AG04450 (cell line): ENCODE measurements around the gene B3GALNT1. TPM values are rescaled to one million over a fixed set of nuclear protein-coding genes. Genes with fewer than 3 reads are reported as not detected.

ENCODE experiments used
- CTCF ChIA-PET: fragments of 300-600, 350-600 bp; formaldehyde crosslinking; extraction: SDS; loops from one replicate; lab custom pipeline; 2022; ENCODE audit warnings: antibody characterized with exemption, inconsistent platforms; lab: Charles Lee
- POLR2A ChIA-PET: fragments of 350-600 bp; formaldehyde crosslinking; extraction: SDS; loops from one replicate; lab custom pipeline; 2021; ENCODE audit warnings: antibody characterized with exemption, inconsistent platforms; lab: Yijun Ruan, JAX
- DNase-seq: peaks from one replicate; pipeline ENCODE4 v3.0.0-alpha.2; 2011; ENCODE audit warnings: low read depth, low spot score
- H3K27ac ChIP-seq: one replicate; pipeline ENCODE4 v1.5.1; 2012; ENCODE audit warnings: low read depth, low read length, control low read depth
- H3K27me3 ChIP-seq: one replicate; pipeline ENCODE4 v1.6.0; 2012; ENCODE audit warnings: low read length; ENCODE audit not compliant: control insufficient read depth, insufficient read depth
- H3K4me3 ChIP-seq: 2 replicates; pipeline ENCODE4 v1.5.1; 2011; ENCODE audit warnings: mild to moderate bottlenecking, low read depth, low read length, control low read depth
- H3K9me3 ChIP-seq: 2 replicates; pipeline ENCODE4 v1.5.1; 2012; ENCODE audit warnings: low read length; ENCODE audit not compliant: control insufficient read depth, insufficient read depth
- polyA plus RNA-seq: library from polyadenylated mRNA; depleted of rRNA; stranded (reverse); fragments of >200 nt; gene quantifications from 2 replicates; pipeline ENCODE4 v1.2.3, GENCODE V29; 2011
- TF ChIP-seq, protein P1 (sequence below): IDR thresholded peaks from 2 replicates; pipeline ENCODE4 v1.5.1; 2011; ENCODE audit warnings: low read depth, low read length, control low read depth, inconsistent platforms

Gene B3GALNT1
- polyA plus RNA-seq, 1 experiment: 8.8 TPM

DNA sequence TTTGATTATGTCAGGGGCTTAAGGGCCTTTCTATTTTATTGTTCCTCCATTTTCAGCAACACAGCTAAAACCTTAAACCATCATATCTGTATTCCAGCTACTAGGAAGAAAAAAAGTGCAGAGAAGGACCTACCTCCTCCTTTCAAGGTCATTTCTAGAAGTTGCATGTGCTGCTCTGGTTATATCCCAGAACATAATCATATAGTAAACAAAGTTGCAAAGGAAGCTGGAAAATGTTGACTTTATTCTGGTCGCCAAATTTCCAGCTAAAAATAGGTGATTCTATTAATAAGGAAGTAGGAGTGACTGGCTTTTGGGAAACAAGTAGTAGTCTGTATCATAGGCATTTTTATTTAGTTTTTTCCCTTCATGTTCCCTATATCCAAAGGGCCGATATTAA is 21.3 kb upstream of the B3GALNT1 start:
- TF ChIP-seq, protein P1, sequence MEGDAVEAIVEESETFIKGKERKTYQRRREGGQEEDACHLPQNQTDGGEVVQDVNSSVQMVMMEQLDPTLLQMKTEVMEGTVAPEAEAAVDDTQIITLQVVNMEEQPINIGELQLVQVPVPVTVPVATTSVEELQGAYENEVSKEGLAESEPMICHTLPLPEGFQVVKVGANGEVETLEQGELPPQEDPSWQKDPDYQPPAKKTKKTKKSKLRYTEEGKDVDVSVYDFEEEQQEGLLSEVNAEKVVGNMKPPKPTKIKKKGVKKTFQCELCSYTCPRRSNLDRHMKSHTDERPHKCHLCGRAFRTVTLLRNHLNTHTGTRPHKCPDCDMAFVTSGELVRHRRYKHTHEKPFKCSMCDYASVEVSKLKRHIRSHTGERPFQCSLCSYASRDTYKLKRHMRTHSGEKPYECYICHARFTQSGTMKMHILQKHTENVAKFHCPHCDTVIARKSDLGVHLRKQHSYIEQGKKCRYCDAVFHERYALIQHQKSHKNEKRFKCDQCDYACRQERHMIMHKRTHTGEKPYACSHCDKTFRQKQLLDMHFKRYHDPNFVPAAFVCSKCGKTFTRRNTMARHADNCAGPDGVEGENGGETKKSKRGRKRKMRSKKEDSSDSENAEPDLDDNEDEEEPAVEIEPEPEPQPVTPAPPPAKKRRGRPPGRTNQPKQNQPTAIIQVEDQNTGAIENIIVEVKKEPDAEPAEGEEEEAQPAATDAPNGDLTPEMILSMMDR: no peak
- Histone ChIP-seq H3K27ac (no peak overlapping the region), H3K4me3 (no peak overlapping the region), H3K27me3 (no peaks in the 10 kb centered on the region), H3K9me3 (no peaks in the 10 kb centered on the region)
- no peak for DNase-seq
- CTCF ChIA-PET: interaction anchor here (0.6 to 0.8 kb wide), 2 partner anchors 53 to 148 kb away, joined by 3 to 4 read pairs; no protein-coding TSS in a partner anchor
- POLR2A ChIA-PET: no interaction called here

DNA sequence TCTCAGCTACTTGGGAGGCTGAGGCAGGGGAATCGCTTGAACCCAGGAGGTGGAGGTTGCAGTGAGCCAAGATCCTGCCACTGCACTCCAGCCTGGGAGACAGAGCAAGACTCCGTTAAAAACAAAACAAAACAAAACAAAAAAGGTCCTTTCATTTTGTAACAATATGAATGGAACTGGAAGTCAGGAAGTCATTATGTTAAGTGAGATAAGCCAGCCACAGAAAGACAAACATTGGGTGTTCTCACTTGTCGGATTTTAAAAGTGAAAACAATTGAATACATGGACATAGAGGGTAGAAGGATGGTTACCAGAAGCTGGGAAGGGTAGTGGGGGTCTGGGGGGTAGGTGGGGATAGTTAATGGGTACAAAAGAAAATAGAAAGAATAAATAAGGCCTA is 12.5 kb upstream of the B3GALNT1 start:
- H3K9me3 ChIP-seq: peaks cover 7% of the 10 kb centered on the region
- no peak overlapping the region for H3K4me3 ChIP-seq
- H3K27me3 ChIP-seq: no peaks in the 10 kb centered on the region
- ChIA-PET CTCF (no interaction called here), POLR2A (no interaction called here)
- H3K27ac ChIP-seq: no peak overlapping the region
- TF ChIP-seq, protein P1: no peak
- DNase-seq: no peak

DNA sequence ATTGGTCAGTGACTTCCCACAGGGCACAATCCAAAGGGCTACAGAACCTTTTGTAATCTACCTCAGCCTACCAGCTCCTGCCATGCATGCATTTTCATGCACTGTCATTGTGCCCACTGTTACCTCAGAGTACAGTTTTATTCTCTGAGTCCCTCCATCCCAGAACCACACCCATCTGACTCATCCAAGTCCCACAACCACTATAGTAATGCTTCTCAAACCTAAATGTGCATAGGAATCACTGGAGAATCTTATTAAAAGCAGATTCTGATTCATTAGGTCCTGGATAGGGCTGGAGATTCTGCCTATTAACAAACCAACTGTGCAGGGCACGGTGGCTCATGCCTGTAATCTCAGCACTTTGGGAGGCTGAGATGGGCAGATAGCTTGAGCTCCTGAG is 3.7 kb upstream of the B3GALNT1 start:
- no peak for DNase-seq
- Histone ChIP-seq H3K4me3 (no peak overlapping the region), H3K27ac (no peak overlapping the region), H3K27me3 (no peaks in the 10 kb centered on the region), H3K9me3 (no peaks in the 10 kb centered on the region; the same call in 1 of the 2 replicates)
- TF ChIP-seq, protein P1: no peak
- ChIA-PET CTCF (no interaction called here), POLR2A (no interaction called here)

DNA sequence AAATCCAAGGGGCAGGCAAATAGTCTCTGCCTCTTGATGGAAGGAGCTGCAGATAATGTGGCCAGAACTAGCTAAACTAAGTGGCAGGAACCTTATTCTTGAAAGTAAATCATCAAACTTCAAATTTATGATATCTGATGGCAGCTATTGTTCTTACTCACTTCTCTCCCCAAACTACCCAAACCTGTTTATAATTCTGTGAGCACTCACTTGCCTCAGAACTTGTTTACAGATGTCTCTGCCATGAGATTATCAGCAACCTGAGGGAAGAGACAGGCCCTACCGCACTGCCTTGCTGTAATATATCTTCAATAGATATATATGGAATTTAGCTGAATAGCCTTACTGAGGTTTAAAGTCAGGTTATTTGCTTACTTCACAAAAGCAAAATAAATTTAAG is 2.2 kb upstream of the B3GALNT1 start:
- H3K27ac ChIP-seq: no peak overlapping the region
- no peak overlapping the region for H3K4me3 ChIP-seq
- CTCF ChIA-PET: no interaction called here
- TF ChIP-seq, protein P1: no peak
- POLR2A ChIA-PET: no interaction called here
- no peak for DNase-seq
- no peaks in the 10 kb centered on the region for H3K27me3 ChIP-seq
- no peaks in the 10 kb centered on the region; the same call in 1 of the 2 replicates for H3K9me3 ChIP-seq

DNA sequence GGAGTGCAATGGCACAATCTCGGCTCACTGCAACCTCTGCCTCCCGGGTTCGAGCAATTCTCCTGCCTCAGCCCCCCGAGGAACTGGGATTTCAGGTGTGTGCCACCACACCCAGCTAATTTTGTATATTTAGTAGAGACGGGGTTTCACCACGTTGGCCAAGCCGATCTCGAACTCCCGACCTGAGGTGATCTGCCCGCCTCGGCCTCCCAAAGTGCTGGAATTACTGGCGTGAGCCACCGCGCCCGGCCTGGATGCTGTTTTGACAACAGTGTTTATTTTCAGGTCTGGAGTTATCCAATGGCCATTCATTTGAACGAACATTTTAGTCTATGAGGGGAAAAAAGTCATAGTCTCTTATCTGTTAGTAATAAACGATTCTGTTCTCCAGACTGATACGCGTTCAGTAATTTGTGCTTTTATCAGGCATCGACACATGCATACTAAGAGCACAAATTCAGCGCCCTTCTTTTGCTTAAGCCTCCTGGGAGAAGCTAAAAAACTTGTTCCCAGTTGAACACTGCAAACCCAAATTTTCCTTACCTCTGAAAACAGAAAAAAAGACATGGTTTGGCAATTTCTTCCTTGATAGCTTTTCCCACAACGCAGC is 1.3 kb downstream of the B3GALNT1 start:
- H3K27ac ChIP-seq: no peak overlapping the region
- POLR2A ChIA-PET: no interaction called here

More for the DNA sequence above, 1.3 kb downstream of the B3GALNT1 start:
- CTCF ChIA-PET: no interaction called here
- Histone ChIP-seq H3K4me3 (peak overlapping the region; percentile 77), H3K27me3 (no peaks in the 10 kb centered on the region), H3K9me3 (no peaks in the 10 kb centered on the region; the same call in 1 of the 2 replicates)
- DNase-seq: no peak
- TF ChIP-seq, protein P1: no peak
